ENCODE measurements around the gene STPG3.

GRCh38 chr9:137245450-137246421 lies 5.3 kb upstream of the STPG3 start:
- TF ChIP-seq EZH2 (IDR thresholded peaks at IDR 0.05; ENCODE audit: low read depth, unreplicated experiment) (no peak), NANOG (IDR thresholded peaks at IDR 0.05; ENCODE audit: borderline replicate concordance) (no peak), POLR2AphosphoS5 (IDR thresholded peaks at IDR 0.05; ENCODE audit: low read depth) (no peak), JUNB (IDR thresholded peaks at IDR 0.05; ENCODE audit: unreplicated experiment) (no peak), CREB1 (CRISPR knock-in tag; IDR thresholded peaks at IDR 0.05; ENCODE audit: low read depth) (no peak)
- TF ChIP-seq, protein P1, sequence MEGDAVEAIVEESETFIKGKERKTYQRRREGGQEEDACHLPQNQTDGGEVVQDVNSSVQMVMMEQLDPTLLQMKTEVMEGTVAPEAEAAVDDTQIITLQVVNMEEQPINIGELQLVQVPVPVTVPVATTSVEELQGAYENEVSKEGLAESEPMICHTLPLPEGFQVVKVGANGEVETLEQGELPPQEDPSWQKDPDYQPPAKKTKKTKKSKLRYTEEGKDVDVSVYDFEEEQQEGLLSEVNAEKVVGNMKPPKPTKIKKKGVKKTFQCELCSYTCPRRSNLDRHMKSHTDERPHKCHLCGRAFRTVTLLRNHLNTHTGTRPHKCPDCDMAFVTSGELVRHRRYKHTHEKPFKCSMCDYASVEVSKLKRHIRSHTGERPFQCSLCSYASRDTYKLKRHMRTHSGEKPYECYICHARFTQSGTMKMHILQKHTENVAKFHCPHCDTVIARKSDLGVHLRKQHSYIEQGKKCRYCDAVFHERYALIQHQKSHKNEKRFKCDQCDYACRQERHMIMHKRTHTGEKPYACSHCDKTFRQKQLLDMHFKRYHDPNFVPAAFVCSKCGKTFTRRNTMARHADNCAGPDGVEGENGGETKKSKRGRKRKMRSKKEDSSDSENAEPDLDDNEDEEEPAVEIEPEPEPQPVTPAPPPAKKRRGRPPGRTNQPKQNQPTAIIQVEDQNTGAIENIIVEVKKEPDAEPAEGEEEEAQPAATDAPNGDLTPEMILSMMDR (conservative IDR thresholded peaks at IDR 0.05; ENCODE audit: low read depth in 2 of 2) = no peak
- TF ChIP-seq, protein P2, sequence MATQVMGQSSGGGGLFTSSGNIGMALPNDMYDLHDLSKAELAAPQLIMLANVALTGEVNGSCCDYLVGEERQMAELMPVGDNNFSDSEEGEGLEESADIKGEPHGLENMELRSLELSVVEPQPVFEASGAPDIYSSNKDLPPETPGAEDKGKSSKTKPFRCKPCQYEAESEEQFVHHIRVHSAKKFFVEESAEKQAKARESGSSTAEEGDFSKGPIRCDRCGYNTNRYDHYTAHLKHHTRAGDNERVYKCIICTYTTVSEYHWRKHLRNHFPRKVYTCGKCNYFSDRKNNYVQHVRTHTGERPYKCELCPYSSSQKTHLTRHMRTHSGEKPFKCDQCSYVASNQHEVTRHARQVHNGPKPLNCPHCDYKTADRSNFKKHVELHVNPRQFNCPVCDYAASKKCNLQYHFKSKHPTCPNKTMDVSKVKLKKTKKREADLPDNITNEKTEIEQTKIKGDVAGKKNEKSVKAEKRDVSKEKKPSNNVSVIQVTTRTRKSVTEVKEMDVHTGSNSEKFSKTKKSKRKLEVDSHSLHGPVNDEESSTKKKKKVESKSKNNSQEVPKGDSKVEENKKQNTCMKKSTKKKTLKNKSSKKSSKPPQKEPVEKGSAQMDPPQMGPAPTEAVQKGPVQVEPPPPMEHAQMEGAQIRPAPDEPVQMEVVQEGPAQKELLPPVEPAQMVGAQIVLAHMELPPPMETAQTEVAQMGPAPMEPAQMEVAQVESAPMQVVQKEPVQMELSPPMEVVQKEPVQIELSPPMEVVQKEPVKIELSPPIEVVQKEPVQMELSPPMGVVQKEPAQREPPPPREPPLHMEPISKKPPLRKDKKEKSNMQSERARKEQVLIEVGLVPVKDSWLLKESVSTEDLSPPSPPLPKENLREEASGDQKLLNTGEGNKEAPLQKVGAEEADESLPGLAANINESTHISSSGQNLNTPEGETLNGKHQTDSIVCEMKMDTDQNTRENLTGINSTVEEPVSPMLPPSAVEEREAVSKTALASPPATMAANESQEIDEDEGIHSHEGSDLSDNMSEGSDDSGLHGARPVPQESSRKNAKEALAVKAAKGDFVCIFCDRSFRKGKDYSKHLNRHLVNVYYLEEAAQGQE (IDR thresholded peaks at IDR 0.05; ENCODE audit: unreplicated experiment) = no peak

All from GM23338 (cell line).